Measurements from ENCODE around the gene MAPK1. TPM values are rescaled to one million over a fixed set of nuclear protein-coding genes. Genes with fewer than 3 reads are reported as not detected.
"Not testable (repeated sequence)": the region's sequence is repeated elsewhere in the genome, so short reads cannot be mapped to it uniquely, and the experiment has no call there.

MAPK1 gene
- total and polyA plus RNA-seq, 9 of the 15 experiments (the other 6 are each of a cell fraction or from before 2014, with no cell fraction given), result 46.3 to 575 (median 283) TPM

DNA sequence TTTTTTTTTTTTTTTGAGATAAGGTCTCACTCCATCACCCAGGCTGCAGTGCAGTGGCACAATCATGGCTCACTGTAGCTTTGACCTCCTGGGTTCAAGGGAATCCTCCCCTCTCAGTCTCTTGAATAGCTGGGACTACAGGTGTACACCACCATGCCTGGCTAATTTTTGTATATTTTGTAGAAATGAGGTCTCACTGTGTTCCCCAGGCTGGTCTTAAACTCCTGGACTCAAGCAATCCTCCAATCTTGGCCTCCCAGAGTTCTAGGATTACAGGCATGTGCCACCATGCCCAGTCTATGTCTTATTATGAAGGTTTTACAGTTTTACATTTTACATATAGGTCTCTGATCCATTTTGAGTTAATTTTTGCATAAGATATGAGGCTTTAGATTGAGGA is 20.4 kb upstream of the MAPK1 start (continued):
- TF ChIP-seq, protein P1, sequence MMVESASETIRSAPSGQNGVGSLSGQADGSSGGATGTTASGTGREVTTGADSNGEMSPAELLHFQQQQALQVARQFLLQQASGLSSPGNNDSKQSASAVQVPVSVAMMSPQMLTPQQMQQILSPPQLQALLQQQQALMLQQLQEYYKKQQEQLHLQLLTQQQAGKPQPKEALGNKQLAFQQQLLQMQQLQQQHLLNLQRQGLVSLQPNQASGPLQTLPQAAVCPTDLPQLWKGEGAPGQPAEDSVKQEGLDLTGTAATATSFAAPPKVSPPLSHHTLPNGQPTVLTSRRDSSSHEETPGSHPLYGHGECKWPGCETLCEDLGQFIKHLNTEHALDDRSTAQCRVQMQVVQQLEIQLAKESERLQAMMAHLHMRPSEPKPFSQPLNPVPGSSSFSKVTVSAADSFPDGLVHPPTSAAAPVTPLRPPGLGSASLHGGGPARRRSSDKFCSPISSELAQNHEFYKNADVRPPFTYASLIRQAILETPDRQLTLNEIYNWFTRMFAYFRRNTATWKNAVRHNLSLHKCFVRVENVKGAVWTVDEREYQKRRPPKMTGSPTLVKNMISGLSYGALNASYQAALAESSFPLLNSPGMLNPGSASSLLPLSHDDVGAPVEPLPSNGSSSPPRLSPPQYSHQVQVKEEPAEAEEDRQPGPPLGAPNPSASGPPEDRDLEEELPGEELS (CRISPR knock-in tag; IDR thresholded peaks at IDR 0.05; ENCODE audit: borderline replicate concordance), result no peak
- TF ChIP-seq HLTF (IDR thresholded peaks at IDR 0.05), result peak; percentile 19; the same call in 1 of the 2 replicates
- TF ChIP-seq, protein P2, sequence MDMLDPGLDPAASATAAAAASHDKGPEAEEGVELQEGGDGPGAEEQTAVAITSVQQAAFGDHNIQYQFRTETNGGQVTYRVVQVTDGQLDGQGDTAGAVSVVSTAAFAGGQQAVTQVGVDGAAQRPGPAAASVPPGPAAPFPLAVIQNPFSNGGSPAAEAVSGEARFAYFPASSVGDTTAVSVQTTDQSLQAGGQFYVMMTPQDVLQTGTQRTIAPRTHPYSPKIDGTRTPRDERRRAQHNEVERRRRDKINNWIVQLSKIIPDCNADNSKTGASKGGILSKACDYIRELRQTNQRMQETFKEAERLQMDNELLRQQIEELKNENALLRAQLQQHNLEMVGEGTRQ (CRISPR knock-in tag; IDR thresholded peaks at IDR 0.05), result peak; percentile 8; the same call in 1 of the 2 replicates
- TF ChIP-seq HNRNPL (IDR thresholded peaks at IDR 0.05; ENCODE audit: low read depth, low read length), result 0 out of 2 replicates have a peak, but pooled peaks have one; percentile 13
- no peak for TF ChIP-seq SREBF1 (IDR thresholded peaks at IDR 0.05; ENCODE audit: borderline replicate concordance, low read depth, low read length)

DNA sequence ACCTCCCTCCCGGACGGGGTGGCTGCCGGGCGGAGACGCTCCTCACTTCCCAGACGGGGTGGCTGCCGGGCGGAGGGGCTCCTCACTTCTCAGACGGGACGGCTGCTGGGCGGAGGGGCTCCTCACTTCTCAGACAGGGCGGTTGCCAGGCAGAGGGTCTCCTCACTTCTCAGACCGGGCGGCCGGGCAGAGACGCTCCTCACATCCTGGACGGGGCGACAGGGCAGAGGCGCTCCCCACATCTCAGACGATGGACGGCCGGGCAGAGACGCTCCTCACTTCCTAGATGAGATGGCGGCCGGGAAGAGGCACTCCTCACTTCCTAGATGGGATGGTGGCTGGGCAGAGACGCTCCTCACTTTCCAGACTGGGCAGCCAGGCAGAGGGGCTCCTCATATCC is 16.5 kb upstream of the MAPK1 start:
- BruUV-seq (replicated peaks); in situ Hi-C loops (cut with MboI); H3K4me3 ChIP-seq; CTCF ChIA-PET (ENCODE audit: low intra/inter-chr PET ratio); H3K36me3 ChIP-seq (ENCODE audit: control insufficient read depth, insufficient read depth, low read length); H4K20me1 ChIP-seq (replicated peaks; ENCODE audit: control insufficient read depth, insufficient read depth, low read length); H3K4me2 ChIP-seq (ENCODE audit: insufficient read depth, low read length); H3K9ac ChIP-seq (ENCODE audit: insufficient read depth in 1 of 2, low read depth in 2 of 2, low read length in 2 of 2); H3K9me3 ChIP-seq (replicated peaks; ENCODE audit: control insufficient read depth, insufficient read depth, low read depth, low read length); intact Hi-C loops (cut with micrococcal nuclease); H3K27ac ChIP-seq (ENCODE audit: extremely low read depth, low read depth, low read length); H3K4me1 ChIP-seq (replicated peaks in 1 of 2; ENCODE audit: control insufficient read depth in 2 of 2, insufficient read depth in 2 of 2, low read length in 2 of 2); H2AFZ ChIP-seq (ENCODE audit: low read depth, low read length); FAIRE-seq; DNase-seq (ENCODE audit: extremely low read depth in 1 of 4, low spot score in 3 of 4); ATAC-seq; H3K9me1 ChIP-seq (ENCODE audit: control insufficient read depth, insufficient read depth, low read length); POLR2A ChIA-PET; H3K79me2 ChIP-seq (ENCODE audit: control insufficient read depth, insufficient read depth, low read length): not testable (repeated sequence)
- peaks cover 4 to 23% of the 10 kb centered on the region in 2 experiments; a peak in 4 of 5 replicates for H3K27me3 ChIP-seq (ENCODE audit: control insufficient read depth in 2 of 2, insufficient read depth in 2 of 2, low read length in 2 of 2)
- WGBS (ENCODE audit: insufficient coverage, low coverage, missing lambda C conversion rate), result 63% methylated on average over 18 of the region's 26 CpGs
